ENCODE results near the gene CDH13.

DNA sequence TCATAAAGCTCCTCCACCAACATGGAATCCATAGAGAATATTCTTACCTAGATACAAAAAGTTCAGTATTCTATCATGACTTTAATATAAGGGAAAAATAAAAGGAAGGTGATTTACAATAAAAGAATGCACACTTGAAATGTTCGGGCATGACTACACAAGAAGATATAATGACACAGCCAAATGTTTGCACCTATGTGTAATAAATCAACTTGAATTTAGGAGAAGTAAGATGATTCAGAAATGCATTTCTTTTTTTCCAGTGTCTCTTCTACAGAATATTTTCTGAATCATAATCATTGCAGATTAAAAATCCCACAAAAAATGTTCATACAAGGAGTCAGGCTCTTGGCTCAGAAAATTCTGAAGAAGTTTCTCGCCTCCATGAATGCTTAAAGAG is 777.0 kb downstream of the CDH13 start:
- TF ChIP-seq ZNF274 (IDR thresholded peaks at IDR 0.05; ENCODE audit: low read length) (no peak), ZNF274 (tag by site-specific recombination; IDR thresholded peaks at IDR 0.05; ENCODE audit: borderline replicate concordance) (no peak), ZNF366 (tag by site-specific recombination; conservative IDR thresholded peaks at IDR 0.05) (no peak), ZFP3 (tag by site-specific recombination; IDR thresholded peaks at IDR 0.05; ENCODE audit: low read depth) (no peak), KLF16 (tag by site-specific recombination; IDR thresholded peaks at IDR 0.05) (no peak)
- TF ChIP-seq, protein P1, sequence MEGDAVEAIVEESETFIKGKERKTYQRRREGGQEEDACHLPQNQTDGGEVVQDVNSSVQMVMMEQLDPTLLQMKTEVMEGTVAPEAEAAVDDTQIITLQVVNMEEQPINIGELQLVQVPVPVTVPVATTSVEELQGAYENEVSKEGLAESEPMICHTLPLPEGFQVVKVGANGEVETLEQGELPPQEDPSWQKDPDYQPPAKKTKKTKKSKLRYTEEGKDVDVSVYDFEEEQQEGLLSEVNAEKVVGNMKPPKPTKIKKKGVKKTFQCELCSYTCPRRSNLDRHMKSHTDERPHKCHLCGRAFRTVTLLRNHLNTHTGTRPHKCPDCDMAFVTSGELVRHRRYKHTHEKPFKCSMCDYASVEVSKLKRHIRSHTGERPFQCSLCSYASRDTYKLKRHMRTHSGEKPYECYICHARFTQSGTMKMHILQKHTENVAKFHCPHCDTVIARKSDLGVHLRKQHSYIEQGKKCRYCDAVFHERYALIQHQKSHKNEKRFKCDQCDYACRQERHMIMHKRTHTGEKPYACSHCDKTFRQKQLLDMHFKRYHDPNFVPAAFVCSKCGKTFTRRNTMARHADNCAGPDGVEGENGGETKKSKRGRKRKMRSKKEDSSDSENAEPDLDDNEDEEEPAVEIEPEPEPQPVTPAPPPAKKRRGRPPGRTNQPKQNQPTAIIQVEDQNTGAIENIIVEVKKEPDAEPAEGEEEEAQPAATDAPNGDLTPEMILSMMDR (tag by site-specific recombination; IDR thresholded peaks at IDR 0.05) = no peak
- TF ChIP-seq, protein P2, sequence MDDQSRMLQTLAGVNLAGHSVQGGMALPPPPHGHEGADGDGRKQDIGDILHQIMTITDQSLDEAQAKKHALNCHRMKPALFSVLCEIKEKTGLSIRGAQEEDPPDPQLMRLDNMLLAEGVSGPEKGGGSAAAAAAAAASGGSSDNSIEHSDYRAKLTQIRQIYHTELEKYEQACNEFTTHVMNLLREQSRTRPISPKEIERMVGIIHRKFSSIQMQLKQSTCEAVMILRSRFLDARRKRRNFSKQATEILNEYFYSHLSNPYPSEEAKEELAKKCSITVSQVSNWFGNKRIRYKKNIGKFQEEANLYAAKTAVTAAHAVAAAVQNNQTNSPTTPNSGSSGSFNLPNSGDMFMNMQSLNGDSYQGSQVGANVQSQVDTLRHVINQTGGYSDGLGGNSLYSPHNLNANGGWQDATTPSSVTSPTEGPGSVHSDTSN (CRISPR knock-in tag; IDR thresholded peaks at IDR 0.05) = no peak
- TF ChIP-seq, protein P3, sequence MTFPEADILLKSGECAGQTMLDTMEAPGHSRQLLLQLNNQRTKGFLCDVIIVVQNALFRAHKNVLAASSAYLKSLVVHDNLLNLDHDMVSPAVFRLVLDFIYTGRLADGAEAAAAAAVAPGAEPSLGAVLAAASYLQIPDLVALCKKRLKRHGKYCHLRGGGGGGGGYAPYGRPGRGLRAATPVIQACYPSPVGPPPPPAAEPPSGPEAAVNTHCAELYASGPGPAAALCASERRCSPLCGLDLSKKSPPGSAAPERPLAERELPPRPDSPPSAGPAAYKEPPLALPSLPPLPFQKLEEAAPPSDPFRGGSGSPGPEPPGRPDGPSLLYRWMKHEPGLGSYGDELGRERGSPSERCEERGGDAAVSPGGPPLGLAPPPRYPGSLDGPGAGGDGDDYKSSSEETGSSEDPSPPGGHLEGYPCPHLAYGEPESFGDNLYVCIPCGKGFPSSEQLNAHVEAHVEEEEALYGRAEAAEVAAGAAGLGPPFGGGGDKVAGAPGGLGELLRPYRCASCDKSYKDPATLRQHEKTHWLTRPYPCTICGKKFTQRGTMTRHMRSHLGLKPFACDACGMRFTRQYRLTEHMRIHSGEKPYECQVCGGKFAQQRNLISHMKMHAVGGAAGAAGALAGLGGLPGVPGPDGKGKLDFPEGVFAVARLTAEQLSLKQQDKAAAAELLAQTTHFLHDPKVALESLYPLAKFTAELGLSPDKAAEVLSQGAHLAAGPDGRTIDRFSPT (tag by site-specific recombination; IDR thresholded peaks at IDR 0.05) = no peak
- TF ChIP-seq, protein P4, sequence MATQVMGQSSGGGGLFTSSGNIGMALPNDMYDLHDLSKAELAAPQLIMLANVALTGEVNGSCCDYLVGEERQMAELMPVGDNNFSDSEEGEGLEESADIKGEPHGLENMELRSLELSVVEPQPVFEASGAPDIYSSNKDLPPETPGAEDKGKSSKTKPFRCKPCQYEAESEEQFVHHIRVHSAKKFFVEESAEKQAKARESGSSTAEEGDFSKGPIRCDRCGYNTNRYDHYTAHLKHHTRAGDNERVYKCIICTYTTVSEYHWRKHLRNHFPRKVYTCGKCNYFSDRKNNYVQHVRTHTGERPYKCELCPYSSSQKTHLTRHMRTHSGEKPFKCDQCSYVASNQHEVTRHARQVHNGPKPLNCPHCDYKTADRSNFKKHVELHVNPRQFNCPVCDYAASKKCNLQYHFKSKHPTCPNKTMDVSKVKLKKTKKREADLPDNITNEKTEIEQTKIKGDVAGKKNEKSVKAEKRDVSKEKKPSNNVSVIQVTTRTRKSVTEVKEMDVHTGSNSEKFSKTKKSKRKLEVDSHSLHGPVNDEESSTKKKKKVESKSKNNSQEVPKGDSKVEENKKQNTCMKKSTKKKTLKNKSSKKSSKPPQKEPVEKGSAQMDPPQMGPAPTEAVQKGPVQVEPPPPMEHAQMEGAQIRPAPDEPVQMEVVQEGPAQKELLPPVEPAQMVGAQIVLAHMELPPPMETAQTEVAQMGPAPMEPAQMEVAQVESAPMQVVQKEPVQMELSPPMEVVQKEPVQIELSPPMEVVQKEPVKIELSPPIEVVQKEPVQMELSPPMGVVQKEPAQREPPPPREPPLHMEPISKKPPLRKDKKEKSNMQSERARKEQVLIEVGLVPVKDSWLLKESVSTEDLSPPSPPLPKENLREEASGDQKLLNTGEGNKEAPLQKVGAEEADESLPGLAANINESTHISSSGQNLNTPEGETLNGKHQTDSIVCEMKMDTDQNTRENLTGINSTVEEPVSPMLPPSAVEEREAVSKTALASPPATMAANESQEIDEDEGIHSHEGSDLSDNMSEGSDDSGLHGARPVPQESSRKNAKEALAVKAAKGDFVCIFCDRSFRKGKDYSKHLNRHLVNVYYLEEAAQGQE (tag by site-specific recombination; IDR thresholded peaks at IDR 0.05) = no peak
- TF ChIP-seq, protein P5, sequence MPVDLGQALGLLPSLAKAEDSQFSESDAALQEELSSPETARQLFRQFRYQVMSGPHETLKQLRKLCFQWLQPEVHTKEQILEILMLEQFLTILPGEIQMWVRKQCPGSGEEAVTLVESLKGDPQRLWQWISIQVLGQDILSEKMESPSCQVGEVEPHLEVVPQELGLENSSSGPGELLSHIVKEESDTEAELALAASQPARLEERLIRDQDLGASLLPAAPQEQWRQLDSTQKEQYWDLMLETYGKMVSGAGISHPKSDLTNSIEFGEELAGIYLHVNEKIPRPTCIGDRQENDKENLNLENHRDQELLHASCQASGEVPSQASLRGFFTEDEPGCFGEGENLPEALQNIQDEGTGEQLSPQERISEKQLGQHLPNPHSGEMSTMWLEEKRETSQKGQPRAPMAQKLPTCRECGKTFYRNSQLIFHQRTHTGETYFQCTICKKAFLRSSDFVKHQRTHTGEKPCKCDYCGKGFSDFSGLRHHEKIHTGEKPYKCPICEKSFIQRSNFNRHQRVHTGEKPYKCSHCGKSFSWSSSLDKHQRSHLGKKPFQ (tag by site-specific recombination; IDR thresholded peaks at IDR 0.05) = no peak
- TF ChIP-seq, protein P6, sequence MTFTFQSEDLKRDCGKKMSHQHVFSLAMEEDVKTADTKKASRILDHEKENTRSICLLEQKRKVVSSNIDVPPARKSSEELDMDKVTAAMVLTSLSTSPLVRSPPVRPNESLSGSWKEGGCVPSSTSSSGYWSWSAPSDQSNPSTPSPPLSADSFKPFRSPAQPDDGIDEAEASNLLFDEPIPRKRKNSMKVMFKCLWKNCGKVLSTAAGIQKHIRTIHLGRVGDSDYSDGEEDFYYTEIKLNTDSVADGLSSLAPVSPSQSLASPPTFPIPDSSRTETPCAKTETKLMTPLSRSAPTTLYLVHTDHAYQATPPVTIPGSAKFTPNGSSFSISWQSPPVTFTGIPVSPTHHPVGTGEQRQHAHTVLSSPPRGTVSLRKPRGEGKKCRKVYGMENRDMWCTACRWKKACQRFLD (tag by site-specific recombination; IDR thresholded peaks at IDR 0.05) = no peak

Data from HEK293 (cell line).